T-helper 9 cell (primary cell): ENCODE measurements around the gene C1QL4.
"Not testable (repeated sequence)": the region's sequence is repeated elsewhere in the genome, so short reads cannot be mapped to it uniquely, and the experiment has no call there.

Experiments used
- DNase-seq: peaks from one replicate; pipeline ENCODE4 v3.0.0-alpha.2; 2020

The C1QL4 gene

DNA sequence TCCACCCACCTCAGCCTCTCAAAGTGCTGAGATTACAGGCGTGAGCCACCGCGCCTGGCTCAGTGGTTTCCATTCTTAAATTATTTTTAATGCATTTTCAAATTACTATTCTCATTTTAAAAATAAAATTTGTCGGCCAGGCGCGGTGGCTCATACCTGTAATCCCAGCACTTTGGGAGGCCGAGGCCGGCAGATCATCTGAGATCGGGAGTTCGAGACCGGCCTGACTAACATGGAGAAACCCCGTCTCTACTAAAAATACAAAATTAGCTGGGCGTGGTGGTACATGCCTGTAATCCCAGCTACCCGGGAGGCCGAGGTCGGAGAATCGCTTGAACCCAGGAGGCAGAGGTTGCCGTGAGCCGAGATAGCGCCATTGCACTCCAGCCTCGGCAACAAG, 3.2 kb downstream of the C1QL4 start:
- DNase-seq: not testable (repeated sequence)

DNA sequence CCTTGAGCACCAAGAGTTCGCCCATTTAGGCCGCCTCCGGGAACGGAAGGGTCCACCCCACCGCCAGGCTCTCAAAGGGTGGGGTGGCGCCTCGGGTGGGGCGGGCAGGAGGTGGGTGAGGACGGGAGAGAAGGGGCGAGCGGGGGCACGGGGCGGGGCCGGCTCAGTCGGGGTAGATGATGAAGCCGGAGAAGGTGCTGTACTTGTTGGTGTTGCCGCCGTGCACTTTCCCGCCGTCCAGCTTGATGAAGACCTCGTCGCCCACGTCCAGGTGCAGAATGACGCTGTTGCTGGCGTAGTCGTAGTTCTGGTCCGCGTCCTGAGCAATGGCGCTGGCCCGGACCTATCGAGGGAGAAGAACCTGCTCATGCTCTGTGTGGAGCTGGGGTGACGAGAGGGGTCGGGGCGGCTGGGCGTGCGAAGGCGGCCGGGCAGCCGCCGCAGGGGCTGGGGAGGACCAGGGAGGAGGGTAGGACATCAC, 4.1 kb downstream of the C1QL4 start:
- DNase-seq: no peak

DNA sequence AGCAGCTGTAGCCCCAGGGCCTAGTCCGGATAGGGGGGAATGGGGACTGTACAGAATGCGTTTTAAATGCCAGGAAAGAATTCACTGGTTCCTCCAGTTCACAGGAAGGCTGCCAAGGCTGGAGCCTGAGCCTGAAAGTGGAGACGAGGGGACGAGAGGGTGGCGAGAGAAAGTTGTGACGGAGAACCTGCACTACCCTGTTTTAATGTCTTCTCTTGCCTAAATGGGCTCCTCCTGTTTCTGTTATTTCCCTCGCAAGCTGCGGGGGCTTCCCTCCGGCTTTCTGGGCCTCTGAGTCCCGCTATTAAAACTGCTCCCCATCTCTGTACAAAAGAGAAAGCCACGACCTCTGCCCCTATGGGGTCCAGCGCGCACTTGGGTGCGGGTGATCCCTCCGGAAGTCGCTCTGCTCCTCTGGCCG, 4.5 kb downstream of the C1QL4 start:
- DNase-seq: no peak

GRCh38 chr12:49331380-49332222, 5.4 kb downstream of the C1QL4 start:
- DNase-seq: no peak

GRCh38 chr12:49330631-49331379, 6.2 kb downstream of the C1QL4 start:
- no peak for DNase-seq

DNA sequence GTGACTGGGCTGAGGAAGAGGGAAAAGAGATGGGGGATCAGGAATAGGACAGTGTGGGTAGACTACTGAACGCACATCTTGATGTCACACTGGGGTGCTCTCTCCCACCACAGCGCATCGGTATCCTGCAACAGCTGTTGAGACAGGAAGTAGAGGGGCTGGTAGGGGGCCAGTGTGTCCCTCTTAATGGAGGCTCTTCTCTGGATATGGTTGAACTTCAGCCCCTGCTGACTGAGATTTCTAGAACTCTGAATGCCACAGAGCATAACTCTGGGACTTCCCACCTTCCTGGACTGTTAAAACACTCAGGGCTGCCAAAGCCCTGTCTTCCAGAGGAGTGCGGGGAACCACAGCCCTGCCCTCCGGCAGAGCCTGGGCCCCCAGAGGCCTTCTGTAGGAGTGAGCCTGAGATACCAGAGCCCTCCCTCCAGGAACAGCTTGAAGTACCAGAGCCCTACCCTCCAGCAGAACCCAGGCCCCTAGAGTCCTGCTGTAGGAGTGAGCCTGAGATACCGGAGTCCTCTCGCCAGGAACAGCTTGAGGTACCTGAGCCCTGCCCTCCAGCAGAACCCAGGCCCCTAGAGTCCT, 6.9 kb downstream of the C1QL4 start:
- no peak for DNase-seq

DNA sequence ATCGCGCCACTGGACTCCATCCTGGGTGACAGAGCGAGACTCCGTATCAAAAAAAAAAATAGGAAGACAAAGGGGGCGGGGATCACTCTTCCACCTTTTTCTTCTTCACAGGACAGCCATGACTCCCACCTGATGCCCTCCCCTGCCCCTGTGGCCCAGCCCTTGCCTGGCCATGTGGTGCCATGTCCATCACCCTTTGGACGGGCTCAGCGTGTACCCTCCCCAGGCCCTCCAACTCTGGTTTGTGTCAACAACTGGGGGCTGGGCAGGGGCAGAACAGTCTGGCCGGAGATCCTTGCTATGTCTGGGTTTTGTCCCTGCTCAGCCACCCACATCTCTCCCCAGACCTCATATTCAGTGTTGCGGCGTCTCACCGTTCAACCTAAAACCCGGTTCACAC, 8.2 kb downstream of the C1QL4 start:
- no peak for DNase-seq

DNA sequence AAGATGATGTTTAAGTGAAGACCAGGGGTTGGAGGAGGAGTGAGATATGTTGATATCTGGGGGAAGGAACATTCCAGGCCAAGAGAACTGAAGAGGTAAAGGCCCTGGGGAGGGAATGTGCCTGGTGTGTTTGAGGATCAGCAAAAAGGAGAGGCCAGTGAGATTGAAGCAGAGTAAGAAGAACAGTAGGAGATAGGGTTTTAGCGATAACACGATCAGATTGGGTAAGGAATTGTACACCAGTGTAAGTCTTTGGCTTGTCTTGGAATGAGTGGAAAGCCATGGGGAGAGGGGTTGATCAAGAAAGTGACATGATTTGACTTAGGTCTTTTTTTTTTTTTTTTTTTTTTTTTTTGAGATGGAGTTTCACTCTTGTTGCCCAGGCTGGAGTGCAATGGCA, 9.1 kb downstream of the C1QL4 start:
- DNase-seq: no peak

GRCh38 chr12:49327368-49327767, 9.6 kb downstream of the C1QL4 start:
- DNase-seq: no peak

DNA sequence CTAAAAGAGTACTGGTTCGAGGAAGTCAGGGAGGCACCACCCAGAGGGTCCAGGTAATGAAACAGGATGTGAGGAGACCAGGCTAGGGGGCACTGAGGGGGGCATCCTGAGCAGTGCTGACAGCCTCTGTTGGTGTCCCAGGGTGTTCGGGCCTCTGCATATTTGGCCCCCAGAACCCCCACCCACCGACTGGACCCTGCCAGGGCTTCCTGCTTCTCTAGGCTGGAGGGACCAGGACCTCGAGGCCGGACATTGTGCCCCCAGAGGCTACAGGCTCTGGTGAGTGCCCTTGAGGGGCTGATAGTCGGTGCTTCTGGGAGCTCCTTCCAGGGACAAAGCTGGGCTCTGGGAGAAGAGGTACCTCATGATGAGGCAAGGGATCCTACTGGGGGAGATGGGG, 11.4 kb downstream of the C1QL4 start:
- no peak for DNase-seq

GRCh38 chr12:49323524-49324097, 13.4 kb downstream of the C1QL4 start:
- DNase-seq: no peak

- peak; percentile 92 for DNase-seq
Observed at GRCh38 chr12:49322708-49323523, 14.1 kb downstream of the C1QL4 start, which contains the start of gene TROAP. Gene TROAP, plus strand, starts transcription at chr12:49323255. Its CDS starts 354 bp downstream, at chr12:49323609.

DNA sequence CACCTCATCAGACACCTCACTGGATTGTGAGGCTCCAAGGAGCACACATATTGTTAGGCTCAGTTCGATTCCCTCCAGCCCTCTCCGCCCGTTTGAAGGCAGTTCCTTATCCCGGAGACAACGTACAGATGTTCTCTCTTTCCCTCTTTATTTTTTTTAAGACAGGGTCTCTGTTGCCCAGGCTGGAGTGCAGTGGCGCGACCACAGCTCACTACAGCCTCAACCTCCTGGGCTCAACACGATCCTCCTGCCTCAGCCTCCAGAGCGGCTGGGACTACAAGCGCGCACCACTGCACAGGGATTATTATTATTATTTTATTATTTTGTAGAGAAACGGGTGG, 14.7 kb downstream of the C1QL4 start:
- DNase-seq: no peak

GRCh38 chr12:49320411-49321103, 16.4 kb downstream of the C1QL4 start:
- DNase-seq: not testable (repeated sequence)

DNA sequence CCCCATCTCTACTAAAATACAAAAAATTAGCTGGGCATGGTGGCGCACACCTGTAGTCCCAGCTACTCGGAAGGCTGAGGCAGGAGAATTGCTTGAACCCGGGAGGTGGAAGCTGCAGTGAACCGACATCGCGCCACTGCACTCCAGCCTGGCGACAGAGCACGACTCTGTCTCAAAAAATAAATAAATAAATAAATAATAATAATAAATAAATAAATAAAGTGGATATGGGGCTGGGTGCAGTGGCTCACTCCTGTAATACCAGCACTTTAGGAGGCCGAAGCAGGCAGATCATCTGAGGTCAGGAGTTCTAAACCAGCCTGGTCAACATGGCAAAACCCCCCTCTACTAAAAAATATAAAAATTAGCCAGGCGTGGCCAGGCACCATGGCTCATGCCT, 19.9 kb downstream of the C1QL4 start:
- not testable (repeated sequence) for DNase-seq

GRCh38 chr12:49314811-49315210, 22.2 kb downstream of the C1QL4 start:
- no peak for DNase-seq

DNA sequence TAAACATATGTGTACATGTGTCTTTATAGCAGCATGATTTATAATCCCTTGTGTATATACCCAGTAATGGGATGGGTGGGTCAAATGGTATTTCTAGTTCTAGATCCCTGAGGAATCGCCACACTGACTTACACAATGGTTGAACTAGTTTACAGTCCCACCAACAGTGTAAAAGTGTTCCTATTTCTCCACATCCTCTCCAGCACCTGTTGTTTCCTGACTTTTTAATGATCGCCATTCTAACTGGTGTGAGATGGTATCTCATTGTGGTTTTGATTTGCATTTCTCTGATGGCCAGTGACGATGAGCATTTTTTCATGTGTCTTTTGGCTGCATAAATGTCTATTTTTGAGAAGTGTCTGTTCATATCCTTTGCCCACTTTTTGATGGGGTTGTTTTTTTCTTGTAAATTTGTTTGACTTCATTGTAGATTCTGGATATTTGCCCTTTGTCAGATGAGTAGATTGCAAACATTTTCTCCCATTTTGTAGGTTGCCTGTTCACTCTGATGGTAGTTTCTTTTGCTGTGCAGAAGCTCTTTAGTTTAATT, 26.5 kb downstream of the C1QL4 start:
- DNase-seq: not testable (repeated sequence)

- no peak for DNase-seq
Observed at GRCh38 chr12:49309386-49309785, 27.6 kb downstream of the C1QL4 start.

- DNase-seq: no peak
Observed at GRCh38 chr12:49305762-49306510, 31.1 kb downstream of the C1QL4 start.

- no peak for DNase-seq
Observed at GRCh38 chr12:49304161-49304560, 32.8 kb downstream of the C1QL4 start.

DNA sequence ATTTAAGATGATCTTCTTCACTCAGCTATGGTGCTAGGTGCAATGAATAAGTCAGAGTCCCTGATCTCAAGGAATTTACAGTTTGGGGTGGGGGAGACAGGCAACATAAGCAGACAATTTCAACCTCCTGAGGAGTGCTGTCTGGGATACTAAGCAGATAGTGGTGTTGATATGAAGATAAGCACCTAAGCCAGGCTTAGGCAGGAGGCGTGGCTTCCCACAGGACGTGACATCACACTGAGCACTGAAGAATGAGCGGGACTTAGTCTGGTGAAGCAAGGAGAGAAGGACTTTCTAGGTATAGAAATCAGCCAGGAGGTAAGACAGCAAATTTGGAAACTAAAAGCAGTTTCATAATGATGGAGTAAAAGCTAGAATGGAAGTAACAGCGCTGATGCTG, 35.2 kb downstream of the C1QL4 start:
- DNase-seq: no peak
